NCI-H1092 treated with DMSO at 0.1 percent for 48 hours (cell line): ENCODE data around the gene KRT10.
"Not testable (repeated sequence)": the region's sequence is repeated elsewhere in the genome, so short reads cannot be mapped to it uniquely, and the experiment has no call there.

Source experiments
- DNase-seq: peaks from one replicate; lab custom pipeline; 2025; lab: John Stamatoyannopoulos, UW

The KRT10 gene

DNA sequence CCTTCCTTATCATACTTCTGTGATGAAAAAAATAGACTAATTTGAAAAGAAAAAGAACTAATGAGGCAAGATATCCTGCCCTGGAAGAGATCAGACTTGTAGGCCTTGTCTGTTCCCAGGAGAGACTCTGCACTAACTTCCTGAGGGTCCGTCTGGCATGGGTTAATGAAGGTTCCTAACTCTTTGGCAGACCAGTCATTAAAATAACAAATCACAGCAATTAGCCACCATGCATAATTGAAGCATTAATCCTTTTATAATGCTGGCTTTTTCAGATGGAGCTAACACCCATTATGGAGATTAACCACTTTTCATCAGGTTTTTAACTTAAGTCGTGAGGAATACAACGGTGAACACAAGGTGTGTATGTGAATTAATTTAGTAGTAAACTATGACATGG, 10.4 kb upstream of the KRT10 start:
- DNase-seq, result no peak

DNA sequence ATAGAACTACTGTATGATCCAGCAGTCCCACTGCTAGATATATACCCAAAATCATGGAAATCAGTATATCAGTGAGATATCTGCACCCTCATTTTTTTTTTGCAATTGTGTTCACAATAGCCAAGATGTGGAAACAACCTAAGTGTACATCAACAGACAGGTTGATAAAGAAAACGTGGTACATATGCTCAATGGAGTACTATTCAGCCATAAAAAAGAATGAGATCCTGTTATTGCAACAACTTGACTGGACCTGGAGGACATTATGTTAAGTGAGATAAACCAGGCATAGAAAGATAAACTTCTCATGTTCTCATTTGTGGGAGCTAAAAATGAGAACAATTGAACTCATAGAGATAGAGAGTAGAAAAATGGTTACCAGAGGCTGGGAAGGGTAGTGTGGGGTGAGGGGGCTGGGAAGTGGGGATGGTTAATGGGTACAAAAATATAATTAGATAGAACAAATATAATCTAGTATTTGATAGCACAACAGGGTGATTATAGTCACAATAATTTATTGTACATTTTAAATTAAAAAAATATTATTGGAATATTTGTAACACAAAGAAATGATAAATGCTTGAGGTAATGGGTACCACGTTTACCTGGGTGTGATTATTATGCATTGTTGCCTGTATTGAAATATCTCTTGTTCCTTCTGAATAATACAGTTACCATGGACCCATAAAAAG, 7.8 kb upstream of the KRT10 start:
- no peak for DNase-seq

DNA sequence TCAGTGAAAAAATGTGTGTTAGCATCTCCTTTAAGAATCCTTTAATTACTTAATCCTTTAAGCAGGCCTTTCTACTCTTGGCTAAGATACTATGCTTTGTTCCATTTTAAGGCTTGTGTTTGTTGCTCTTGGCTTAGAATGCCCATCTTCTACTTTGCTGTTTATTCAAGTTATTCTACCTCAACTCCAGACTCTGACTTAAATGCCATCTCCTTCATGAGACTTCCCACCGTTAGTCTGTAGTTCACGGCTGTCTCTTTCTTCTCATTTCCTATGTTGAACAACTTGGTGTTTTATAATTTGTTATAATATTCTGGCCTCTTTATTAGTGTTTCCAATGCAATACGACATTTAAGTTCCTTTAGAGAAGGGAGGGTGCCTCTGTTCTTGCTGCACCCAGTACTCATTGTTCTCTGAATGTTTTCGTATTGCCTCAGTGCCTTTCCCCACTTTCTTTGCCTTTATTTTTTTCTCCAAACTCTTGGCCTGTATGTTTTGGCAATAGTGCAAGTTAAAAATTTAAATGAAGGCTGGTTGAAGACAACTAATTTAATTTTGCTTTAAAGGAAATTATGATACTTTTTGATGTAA, 6.1 kb upstream of the KRT10 start:
- DNase-seq, result no peak

DNA sequence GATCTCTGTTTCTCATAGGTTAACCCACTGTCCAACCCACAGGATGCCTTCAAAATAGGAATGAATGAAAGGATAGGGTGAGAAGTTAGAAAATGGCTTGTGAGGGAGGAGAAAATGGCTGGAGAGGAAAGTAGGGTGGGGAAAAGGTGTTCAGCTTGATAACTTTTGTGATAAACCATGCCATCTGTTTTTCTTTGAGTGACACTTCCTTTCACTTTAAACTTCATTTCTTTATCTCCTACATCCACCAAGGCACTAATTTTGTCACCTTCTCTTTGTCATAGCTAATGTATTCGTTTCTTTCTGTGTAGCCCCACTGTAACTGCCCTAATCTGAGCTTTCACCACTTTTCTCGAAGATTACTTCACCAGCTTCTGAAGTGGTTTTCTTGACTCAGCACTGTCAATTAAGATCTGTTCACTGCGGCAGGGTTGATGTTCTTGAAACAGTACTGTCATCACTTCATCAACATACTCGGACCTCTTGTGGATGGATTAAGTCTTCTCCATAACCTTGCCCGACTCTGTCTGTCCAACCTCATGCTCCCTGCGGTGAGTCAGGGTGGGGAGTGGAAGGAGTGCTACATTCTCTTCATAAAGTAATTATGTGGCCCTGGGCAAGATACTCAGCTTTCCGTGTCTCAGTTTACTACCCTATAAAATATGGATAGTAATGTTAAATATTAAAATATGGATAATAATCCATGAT, 5.5 kb upstream of the KRT10 start:
- DNase-seq, result no peak

DNA sequence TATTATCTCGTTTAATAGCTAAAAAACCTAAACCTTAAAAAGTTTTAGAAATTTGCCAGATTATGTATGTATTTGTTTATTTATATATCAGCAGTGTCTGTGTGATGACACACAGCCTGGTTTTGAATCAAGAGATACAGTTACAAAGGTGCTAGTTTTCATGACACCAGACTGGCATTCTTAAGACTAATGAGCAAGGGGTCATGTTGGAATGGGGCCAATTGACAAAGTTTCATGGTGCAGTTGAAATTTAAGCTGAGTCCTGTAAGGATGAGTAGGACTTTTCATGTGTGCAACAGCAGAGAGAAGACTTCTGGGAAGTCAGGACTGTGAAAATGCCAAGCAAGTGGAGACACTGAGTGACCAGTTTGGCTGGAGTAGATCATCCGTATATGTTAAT, 3.2 kb upstream of the KRT10 start:
- DNase-seq, result no peak

DNA sequence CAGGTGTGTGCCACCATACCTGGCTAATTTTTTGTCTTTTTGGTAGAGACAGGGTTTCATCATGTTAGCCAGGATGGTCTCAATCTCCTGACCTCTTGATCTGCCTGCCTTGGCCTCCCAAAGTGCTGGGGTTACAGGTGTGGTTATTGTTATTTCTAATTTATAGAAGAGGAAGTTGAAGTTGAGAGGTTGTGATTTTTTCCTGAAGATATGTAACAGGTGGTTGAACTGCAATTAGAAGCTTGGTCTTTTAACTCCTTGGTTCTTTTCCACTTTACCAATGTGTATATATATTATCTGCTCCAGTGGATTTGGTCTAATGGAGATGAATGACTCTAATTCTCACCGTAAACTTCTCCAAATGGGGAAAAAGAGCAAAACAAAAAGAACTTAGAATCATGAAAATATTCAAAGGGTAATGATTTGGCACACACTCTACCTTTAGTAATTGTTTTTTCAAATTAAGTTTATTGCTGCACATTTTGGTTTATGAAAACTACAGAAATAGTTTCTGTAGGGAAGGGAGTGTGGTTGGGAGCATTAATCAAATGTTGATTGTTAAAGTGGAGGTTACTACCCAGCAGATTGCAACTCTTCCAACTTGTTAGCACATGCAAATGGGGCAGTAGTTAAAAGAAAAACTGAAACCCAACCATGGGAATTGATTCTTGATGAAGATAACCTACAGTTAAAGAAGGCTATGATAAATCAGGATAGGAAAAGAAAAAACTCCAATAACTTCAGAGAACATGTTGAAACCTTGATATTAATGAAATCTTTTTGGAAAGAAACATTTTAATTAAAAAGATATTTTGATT, 1.8 kb upstream of the KRT10 start:
- no peak for DNase-seq

DNA sequence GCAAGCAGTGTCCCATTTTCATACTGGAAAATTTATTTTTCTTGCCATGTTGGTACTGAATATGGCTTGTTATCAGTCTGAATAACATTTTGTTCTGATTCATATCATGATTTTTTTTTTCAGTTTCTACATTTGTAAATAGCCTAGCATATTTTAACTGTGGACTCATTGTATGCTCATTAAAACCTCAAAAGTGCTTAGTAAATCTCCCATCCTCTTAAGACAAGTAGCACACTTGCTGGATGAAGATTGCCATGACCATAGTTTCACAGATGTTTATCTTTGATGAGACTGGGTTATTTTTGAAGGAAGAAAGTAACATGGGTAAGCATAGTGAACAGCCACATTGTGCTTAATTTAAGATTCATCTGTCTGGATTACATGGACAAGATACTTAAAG, 878 bp downstream of the KRT10 start:
- no peak for DNase-seq

DNA sequence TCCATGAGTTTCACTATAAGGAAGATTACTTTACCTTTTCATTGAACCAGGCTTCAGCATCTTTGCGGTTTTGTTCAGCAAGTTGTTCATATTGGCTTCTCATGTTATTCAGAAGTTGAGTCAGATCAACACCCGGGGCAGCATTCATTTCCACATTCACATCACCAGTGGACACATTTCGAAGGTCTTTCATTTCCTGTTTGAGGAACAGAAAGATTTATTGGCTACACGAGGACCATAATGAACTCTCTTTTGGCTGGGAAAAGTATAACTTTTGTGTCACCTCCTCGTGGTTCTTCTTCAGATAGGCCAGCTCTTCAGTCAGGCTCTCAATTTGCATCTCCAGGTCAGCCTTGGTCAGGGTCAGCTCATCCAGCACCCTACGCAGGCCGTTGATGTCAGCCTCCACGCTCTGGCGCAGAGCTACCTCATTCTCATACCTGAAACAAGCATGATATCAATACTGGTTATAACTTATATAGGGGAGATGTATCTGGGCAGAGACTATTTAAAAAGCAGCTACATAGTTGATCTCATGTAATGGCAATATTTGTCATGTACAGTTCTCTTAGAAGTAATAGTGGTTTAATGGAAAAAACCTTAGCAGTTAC, 2.1 kb downstream of the KRT10 start:
- no peak for DNase-seq

DNA sequence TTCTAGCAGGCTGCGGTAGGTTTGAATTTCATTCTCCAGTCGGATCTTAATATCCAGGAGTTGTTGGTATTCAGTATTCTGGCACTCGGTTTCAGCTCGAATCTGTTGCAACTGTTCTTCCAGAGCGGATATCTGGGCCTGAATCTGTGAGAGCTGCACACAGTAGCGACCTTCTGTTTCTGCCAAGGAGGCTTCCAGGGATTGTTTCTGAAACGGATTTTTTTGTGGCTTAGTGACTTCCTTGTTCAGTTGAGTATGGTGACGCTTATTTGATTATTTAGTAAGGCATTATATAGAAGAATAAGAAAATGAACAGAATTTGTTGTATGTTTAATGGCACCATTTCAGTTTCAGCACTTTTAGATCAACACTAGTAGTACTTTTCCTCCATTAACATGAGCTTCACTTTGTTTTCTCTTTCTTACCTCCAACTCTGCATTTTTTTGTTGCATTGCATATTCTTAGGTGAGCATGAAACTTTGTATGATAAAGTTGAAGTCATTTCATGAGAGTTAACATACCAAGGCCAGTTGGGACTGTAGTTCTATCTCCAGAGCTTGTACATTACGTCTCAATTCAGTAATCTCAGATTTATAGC, 2.8 kb downstream of the KRT10 start:
- DNase-seq, result no peak

DNA sequence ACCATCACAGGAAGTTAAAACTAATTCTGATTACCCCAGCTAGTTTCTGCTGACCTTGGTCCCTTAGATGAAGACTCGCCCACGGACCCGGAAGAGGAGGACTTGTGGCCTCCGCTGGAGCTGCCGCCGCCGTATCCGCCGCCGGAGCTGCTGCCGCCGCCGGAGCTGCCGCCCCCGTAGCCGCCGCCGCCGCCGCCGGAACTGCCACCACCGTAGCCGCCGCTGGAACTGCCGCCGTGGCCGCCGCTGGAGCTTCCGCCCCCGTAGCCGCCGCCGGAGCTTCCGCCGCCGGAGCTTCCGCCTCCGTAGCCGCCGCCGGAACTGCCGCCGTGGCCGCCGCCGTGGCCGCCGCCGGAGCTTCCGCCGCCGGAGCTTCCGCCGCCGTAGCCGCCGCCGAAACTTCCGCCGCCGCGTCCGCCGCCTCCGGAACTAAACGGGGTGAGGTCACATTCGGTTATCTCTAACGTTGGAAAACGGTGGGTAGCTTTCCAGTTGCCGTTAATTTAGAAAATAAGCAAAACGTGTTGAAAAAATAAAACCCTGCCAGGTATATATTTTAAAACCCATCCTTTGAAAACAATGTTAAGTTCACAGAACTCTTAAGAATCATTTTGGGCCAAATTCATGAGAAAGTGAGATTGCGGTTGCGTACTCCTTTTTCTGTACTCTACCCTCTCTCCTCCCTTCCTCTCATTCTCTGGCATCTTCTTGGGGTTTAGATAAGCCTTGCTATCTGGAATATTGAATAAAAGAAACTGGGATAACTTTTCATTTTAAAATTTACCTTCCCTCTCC, 3.5 kb downstream of the KRT10 start:
- peak; percentile 76 for DNase-seq

DNA sequence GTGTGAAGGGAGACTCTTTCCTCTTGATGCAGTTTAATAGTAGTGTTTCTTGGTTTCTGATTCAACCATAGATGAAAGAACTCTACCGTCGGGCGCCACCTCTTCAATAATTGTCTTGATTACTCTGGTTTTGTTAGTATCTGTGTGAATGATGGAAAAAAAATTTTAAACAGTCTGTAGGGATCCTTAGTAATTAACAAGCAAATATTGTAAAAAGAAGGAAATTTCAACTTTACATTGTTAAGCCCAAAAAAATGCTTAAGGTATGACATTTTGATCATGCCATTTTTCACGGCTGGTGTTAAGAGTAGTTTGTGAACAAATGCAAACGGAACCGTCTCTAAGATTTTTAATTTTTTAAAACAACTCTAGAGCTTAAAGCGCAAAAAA, 4.1 kb downstream of the KRT10 start:
- no peak for DNase-seq

DNA sequence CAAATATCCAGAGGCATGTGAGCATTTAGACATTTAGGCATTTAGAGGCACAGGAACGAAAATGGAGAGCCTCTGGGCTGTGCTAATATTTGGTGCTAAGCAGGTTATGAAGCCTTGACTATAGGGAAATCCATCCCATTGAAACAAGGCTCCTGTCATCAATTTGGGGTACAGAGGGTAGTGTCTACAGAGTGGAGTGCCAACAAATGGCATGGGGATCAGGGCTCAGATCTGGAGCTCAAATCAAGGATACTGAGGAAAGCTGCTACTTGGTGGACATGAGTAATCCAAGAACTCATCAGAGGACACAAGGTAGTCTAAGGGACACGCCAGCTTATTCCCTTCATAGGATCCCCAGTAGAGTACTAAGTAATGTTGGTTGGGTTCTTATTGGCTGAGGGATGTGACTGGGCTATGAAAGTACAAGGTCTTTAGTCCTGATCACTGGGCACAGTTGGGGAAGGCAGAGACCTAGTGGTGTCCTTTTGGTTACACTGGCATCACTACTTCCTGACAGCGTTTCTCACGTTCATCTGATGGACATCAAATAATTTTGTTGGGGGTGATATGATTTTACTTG, 5.2 kb downstream of the KRT10 start:
- no peak for DNase-seq

DNA sequence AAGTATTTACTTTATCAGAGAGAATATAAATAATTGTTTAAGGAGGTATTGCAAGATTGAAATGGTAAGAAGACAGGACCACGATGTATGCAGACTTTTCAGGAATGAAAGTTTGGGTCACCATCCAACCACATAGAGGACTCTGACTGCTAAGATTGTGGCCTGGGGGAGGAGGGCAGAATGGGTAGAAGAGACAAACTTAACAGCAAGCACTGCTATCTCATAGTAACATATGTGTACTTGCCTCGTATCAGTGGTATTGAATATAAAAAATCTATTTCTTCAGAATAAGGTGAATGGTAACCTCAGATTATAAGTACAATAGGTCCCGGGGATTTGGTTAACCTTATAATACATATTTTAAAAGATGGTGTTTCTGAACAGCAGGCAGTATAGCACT, 5.8 kb downstream of the KRT10 start:
- no peak for DNase-seq

DNA sequence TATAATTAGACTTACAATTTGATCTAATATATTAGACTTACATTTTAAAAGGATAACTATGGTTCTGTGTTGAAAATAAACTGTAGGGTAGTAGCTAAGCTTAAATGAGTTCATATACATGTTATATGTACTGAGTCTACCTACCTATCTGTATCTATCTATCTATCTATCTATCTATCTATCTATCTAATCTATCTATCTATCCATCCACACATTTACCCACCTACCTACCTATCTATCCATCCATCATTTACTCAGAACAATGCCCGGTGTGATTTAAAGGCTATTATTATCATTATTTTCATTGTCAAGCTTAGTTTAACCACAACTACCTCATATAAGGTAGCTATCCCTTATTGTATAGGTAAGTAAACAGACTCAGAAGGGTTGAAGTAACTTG, 7.0 kb downstream of the KRT10 start:
- no peak for DNase-seq

DNA sequence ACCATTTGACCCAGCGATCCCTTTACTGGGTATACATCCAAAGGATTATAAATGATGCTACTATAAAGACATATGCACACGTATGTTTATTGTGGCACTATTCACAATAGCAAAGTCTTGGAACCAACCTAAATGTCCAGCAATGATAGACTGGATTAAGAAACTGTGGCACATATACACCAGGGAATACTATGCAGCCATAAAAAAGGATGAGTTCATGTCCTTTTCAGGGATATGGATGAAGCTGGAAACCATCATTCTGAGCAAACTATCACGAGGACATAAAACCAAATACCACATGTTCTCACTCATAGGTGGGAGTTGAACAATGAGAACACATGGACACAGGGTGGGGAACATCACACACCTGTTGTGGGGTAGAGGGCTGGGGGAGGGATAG, 7.8 kb downstream of the KRT10 start:
- DNase-seq, result not testable (repeated sequence)

DNA sequence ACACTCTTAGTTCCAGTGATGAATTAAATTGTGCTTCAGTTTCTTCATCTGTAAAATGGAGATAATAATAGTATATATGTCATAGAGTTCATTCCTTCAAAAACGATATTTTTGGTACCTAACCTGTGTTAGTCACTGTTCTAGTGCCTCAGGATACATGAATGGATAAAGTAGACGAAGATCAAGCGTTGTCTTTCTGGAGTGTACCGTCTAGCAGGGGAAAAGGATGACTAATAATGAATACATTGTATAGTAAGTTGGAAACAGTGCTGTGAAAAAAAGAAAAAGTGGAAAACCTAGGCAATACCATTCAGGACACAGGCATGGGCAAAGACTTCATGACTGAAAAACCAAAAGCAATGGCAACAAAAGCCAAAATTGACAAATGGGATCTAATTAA, 8.6 kb downstream of the KRT10 start:
- DNase-seq, result no peak

DNA sequence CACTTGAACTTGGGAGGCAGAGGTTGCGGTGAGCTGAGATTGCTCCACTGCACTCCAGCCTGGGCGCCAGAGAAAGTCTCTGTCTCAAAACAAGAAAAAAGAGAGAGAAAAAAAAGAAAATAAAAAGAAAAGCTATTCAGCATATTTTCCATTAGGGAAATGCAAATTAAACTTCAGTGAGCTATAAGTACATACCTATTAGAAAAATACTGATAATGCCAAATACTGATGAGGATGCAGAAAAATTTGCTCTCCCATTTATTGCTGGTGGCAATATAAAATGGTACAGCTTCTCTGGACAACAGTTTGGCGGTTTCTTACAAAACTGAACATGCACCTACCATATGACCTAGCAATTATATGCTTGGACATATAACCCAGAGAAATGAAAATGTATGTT, 9.8 kb downstream of the KRT10 start:
- no peak for DNase-seq

DNA sequence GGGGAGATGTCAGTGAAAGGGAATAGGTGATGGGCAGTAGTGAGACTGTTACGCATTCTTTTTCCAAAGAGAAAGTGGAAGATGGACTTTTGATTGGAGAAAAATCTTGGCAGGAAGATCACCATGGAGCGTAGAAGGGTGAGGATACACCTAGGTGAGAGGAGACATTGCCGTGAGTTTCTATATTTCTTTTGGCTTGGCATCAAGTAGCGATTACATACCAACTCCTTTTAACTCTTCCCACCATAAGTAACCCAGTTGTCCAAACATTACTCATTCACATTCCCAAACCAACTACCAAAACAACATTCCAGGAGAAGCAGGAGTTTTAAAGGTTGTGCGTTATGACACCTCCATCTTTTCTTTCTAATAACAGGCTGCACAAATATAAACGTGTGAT, 11.9 kb downstream of the KRT10 start:
- no peak for DNase-seq

DNA sequence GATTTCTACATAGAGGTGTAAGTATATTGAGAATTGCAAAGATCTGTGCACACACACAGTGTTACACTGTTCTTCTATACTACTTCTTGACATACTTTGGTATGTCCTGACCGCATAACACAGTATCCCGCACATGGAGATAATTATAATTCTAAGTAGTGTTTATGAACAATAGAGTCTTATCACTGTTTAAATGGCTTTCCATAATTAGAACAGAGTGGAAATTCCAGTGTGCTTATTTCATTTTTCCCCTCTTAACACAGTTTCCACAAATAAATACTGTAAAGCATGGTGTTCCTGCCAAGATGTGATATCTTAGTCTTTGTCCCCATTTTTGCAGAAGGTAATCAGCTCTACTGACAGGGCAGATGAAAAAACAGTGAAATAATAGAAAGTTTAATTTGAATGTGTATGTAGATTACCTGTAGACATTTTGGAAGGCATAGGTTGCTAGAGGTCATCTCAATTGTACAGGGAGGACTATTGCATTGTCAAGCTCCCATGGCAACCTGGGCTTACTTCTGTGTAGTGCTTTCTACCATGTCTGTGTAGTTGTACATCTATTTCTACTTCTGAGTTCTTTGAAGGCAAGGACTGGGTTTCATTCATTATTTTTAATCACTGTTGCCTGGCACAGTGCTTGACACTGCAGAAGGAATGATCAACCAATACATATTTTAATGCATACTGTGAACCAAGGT, 12.5 kb downstream of the KRT10 start:
- no peak for DNase-seq

DNA sequence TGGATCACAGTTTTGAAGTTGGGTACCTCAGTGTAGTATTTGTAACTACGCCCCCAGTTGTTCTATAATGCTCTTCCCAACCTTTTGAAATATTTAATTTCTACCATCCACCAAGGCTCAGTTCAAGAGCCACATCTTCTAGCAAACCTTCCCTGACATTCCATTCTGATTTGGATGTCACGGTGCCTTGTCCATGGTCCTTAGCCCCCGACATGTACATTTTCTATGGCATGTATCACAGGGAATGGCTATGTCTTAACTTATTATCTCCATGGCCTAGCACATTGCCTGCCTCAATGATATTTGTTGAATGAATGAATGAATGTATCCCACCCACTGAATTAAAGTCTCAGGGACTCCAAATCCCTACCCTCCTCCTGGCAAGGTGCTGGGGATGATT, 16.3 kb downstream of the KRT10 start:
- DNase-seq, result no peak
